ENCODE results near the gene A4GALT.

Gene A4GALT

DNA sequence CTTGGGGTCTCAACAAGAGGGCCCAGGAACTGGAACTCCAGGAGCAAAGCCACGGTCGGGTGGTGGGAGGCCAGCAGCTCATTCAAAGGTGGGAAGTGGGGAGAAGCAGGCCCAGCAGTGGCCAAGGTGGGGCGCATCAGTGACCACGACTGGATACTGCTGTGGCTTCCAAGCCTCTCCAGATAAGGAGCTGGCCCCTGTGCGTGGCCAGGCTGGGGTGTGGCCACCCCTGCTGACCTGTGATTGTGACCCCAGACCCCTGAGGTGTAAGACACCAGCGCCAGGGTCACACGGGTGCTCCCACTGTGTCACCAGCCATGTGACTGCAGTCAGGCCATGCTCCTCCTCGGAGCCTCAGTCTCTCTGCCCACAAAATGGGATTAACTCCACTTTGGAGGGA is 20.3 kb downstream of the A4GALT start:
- DNase-seq: no peak

DNA sequence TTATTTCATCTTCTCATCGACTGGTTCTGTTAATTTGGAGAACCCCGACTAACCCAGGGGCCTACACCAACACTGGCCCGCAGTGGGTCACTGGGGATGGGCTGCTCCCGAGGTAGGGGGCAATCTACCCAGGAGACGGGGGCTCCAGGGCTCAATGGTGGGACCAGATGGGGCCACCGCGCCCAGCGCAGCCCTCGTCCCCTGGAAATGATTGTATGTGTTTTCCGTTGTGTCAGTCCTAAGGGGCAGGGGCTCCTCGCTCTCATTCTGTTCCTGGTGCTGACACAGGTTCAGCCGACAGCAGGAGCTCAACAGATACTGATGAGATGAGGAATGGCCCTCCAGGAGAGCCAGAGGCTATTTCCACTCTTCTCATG is 20.7 kb downstream of the A4GALT start:
- DNase-seq: no peak

DNA sequence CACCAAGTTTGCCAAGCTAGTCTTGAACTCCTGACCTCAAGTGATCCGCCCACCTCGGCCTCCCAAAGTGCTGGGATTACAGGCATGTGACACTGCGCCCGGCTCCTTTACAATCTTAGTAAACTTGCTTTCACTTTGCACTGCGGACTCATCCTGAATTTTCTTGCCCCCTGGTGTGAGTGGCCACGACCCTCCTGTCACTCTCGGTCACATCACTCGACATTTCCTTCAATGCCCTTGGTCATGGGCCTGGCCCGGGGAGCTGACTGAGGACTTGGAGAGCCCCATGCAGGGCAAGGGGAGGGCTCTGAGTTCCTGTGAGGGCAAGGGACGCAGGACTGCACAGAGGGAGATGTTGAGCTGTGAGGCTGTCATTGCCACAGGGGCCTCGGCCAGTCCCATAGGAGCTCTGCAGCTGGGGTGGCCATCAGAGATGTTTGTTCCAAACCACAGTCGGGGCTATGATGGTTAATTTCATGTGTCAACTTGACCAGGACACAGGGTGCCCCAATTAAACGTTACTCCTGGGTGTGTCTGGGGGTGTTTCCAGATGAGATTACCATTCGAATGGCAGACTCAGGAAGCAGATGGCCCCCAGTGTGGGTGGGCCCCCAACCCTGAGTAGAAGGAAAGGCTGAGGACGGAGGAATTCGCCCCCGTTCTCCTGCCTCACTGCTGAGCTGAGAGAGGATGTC is 21.2 kb downstream of the A4GALT start:
- DNase-seq: no peak

- peak; percentile 87 for DNase-seq
Observed at GRCh38 chr22:42697542-42698013, 23.1 kb downstream of the A4GALT start.

GRCh38 chr22:42696331-42696967 is 24.2 kb downstream of the A4GALT start:
- no peak for DNase-seq

GRCh38 chr22:42695294-42695693 is 25.4 kb downstream of the A4GALT start:
- DNase-seq: no peak

DNA sequence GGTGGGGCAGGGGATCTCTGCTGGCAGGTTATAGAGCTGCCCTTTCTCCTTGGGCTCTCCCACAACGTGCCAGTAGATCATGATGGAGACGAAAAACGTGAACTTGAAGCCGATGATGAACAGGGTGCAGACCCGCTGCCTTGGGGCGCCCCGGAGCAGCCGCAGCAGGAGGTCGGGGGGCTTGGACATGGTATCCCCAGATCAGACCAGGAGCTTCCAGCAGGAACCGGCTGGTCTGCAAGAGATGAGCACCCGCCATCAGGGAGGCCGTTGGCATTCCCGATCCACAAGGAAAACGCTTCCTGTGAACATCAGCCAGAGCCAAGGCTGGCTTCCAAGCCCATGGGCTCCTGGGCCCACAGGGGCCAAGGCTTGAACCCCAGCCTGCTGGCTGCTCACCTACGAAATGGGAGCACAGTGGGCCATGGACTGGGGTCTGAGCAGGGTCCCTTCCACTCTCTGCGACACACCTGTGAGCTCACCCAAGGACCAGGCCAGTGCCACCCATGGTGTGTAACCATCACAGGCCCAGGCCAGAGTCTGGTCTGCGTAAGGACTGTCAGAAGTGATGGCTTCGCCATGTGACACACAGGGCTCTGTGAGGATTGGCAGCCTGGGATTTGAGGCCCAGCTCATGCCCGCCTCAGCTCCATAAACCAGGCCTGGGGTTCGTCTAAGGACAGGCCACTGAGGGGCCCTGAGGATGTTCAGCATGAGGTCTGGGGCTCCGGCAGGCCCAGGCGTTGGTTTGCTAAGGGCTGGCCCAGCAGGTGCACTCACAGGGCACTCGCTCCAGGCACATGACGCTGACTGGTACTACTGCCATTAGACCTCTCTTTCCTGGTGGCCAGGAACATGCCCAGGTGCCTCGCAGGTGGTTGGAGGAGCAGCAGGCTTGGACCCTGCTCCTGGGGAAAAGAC is 26.6 kb downstream of the A4GALT start:
- no peak for DNase-seq

DNA sequence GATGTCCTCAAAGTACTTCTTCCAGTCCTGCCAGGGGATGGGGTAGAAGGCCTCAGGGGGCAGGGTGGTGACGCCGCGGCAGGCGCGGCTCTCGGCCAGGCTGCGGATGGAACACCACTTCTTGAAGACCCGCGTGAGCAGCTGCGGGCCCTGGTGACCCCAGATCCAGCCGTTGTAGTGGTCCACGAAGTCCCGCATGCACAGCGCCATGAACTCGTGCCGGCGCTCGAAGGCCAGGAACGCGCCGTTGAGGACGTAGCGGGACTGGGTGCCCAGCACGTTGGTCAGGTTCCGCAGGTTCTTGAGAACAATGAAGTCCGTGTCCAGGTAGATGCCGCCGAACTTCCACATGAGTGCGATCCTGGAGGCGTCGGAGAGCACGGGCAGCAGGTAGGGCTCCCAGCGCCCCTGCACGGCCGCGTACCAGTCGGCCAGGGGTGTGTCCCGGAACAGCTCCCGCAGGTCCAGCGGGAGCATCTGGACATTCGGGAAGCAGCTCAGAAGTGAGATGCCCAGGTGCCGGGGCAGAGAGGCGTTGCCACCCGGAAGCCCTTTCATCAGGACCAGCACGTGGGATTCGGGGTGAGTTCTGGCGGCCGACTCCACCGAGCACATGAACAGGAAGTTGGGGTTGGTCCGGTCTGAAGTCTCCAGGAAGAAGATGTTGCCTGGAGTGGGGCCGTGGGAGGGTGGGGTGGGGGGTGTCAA is 27.5 kb downstream of the A4GALT start:
- DNase-seq: no peak

DNA sequence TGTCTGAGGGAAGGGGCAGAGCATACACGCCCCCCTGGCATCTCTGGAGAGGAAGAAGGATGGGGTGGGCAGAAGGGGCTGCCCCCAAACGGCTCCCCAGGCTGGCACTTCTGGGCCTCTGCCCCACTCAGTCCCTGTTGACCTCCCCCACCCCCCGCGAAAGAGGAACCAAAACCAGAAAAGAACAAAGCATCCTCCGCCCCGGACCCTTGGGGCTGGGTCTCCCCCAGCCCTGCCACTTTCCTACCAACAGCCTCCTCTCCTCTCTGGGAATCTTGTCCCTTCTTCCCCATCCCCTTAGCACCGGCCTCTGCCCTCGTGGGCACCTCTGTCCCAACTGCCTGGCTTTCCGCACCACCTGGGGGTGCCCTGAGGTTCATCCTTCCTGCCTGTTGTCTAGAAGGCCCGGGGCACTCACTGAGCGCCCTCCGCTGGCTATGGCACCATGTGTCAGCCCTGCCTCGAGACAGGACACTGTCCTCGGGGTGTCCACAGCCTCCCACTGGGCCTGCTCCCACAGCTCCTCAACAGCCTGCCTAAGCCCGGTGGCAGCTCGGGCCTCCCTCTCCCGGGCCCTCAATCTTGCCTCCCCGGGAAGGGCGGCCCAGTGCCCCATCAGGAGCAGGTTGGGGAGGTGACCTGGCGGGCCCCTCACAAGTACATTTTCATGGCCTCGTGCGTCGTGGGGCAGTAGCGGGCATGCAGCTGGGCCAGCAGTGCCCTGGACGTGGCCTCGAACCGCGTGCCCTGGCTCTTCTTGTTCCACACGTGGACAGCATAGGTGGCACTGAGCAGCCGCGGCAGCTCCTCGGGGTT is 28.2 kb downstream of the A4GALT start:
- no peak for DNase-seq

GRCh38 chr22:42691440-42691839 is 29.2 kb downstream of the A4GALT start:
- no peak for DNase-seq

- peak; percentile 87 for DNase-seq
Observed at GRCh38 chr22:42688241-42689211, 32.1 kb downstream of the A4GALT start.

GRCh38 chr22:42686756-42687491 is 33.7 kb downstream of the A4GALT start:
- DNase-seq: no peak

DNA sequence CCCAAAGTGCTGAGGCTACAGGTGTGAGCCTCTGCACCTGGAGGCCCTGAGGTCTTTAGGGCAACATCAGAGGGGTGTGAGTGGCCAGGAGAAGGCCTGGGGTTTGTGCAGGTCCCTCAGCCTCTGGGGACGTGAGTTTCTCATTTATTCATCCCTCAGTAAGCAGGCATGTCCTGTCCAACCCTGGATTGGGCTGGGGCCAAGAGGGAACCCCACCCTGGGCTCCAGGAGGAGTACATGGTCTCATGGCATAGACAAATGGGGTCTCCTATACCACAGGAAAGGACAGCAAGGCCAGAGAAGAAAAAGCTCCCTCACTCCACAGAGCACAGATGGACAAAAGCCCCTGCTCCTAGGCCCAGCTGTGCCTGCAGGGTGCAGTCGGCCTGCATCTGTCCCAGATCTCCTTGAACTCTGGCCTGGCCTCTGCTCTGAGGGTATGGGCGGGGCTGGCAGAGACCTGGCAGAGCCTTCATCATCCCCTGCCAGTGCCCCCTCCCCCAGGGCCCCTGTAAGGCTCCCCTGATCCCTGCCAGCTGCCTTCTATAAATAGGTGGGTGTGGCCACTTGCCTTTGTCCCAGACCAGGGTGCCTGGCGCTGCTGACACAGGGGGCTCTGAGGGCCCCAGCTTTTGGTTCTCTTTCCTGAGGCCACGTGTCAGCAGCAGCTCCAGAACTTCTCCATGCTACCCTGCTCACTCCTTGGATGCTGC is 34.6 kb downstream of the A4GALT start:
- DNase-seq: no peak

- DNase-seq: peak; percentile 33
Observed at GRCh38 chr22:42684462-42685195, 36.0 kb downstream of the A4GALT start.

- DNase-seq: no peak
Observed at GRCh38 chr22:42683578-42684283, 36.9 kb downstream of the A4GALT start.

DNA sequence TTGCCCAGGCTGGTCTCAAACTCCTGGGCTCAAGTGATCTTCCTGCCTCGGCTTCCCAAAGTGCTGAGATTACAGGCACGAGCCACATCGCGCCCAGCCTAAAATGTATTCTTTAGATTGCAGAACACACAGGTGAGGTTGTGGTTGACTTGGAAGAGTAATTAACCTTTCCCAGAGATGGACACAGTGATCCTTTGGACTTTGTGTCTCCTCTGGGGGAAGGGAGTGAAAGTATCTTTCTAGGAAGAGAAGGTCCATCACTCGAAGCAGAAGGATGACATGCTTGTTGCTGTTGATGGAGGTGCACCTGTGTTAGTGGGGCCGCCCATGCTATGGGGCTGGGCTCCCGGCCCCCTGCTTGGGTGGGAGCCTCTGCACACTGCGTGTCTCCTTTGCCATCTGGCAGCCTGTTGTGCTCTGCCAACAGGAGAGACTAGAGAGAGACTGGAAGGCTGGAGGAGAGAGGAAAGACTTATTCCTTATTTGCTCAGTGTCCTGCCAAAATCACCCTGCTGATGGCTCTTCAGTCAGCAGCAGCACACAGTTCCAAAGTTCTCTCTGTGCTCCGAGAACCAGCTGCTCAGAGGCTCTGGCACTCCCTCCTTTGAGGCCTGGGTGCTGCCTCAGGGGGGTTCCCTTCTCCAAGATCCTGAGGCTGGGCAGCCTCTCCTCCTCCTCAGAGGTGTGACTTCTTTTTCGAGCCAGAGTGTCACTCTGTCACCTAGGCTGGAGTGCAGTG is 38.4 kb downstream of the A4GALT start:
- DNase-seq: no peak

- peak; percentile 98 for DNase-seq
Observed at GRCh38 chr22:42680648-42681047, 40.0 kb downstream of the A4GALT start.
